ENCODE results near the gene MSRB2.

Gene MSRB2

DNA sequence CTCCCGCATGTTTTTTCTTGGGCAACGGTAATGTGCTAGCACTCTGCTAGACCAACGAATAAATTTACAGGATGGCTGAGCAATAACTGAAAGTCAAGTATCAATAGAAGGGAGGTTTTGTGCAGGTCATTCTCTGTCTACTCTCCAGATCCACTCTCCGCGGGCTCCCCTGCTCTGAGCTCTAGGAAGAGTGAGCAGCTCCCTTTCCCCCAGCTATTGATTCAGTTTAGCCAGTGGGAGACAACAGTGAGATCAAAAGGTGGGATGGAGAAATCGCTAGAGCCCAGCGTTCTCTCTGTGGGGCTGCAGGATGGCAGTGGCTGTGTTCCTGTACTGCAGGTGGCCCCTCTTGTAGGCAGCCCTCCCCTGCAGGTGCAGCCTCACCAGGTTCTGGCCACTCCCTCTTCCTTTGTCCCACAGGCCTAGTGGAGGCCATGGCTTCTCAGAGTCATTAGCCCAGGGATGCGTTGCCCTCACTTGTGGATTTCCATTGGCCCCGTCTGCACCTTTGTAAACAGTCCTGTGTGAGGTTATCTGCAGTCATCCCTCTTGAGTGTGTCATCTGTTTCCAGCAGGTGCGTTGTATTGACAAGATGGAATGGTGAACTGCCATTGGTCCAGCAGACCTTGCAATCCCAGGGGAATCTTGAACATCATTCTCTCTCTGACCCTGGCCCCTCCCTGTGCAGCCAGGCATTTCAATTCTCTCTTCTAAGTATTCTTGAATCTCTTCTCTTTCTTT, 11.1 kb downstream of the MSRB2 start:
- no peak overlapping the region for H2AFZ ChIP-seq (ENCODE audit: low read length)
- H3K27ac ChIP-seq (ENCODE audit: low read length): no peak overlapping the region
- H3K9me3 ChIP-seq (replicated peaks; ENCODE audit: insufficient read depth, low read length): no peaks in the 10 kb centered on the region
- H3K9me2 ChIP-seq (replicated peaks; ENCODE audit: insufficient read depth, low read length): no peaks in the 10 kb centered on the region
- H3K27me3 ChIP-seq (replicated peaks; ENCODE audit: insufficient read depth, low read length): no peaks in the 10 kb centered on the region
- DNase-seq: no peak
- no peaks in the 10 kb centered on the region for H3K4me1 ChIP-seq (ENCODE audit: low read length)
- no peak overlapping the region for H3K9ac ChIP-seq (ENCODE audit: low read length)
- TF ChIP-seq, protein P1, sequence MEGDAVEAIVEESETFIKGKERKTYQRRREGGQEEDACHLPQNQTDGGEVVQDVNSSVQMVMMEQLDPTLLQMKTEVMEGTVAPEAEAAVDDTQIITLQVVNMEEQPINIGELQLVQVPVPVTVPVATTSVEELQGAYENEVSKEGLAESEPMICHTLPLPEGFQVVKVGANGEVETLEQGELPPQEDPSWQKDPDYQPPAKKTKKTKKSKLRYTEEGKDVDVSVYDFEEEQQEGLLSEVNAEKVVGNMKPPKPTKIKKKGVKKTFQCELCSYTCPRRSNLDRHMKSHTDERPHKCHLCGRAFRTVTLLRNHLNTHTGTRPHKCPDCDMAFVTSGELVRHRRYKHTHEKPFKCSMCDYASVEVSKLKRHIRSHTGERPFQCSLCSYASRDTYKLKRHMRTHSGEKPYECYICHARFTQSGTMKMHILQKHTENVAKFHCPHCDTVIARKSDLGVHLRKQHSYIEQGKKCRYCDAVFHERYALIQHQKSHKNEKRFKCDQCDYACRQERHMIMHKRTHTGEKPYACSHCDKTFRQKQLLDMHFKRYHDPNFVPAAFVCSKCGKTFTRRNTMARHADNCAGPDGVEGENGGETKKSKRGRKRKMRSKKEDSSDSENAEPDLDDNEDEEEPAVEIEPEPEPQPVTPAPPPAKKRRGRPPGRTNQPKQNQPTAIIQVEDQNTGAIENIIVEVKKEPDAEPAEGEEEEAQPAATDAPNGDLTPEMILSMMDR (IDR thresholded peaks at IDR 0.05; ENCODE audit: low read length): no peak
- no peak for TF ChIP-seq EZH2phosphoT487 (IDR thresholded peaks at IDR 0.05; ENCODE audit: low read length)
- no peak for TF ChIP-seq EZH2 (optimal IDR thresholded peaks at IDR 0.05; ENCODE audit: low read depth, low read length)
- H4K20me1 ChIP-seq (ENCODE audit: insufficient read depth, low read length): no peaks in the 10 kb centered on the region
- no peaks in the 10 kb centered on the region for H3K36me3 ChIP-seq (replicated peaks; ENCODE audit: insufficient read depth, low read length)
- no peak overlapping the region for H3K4me2 ChIP-seq (ENCODE audit: low read depth, low read length)
- no peaks in the 10 kb centered on the region for H3F3A ChIP-seq (ENCODE audit: insufficient read depth, low read length)
- no peak overlapping the region for H3K4me3 ChIP-seq (ENCODE audit: low read length)
- H3K79me2 ChIP-seq (ENCODE audit: low read length): no peaks in the 10 kb centered on the region

DNA sequence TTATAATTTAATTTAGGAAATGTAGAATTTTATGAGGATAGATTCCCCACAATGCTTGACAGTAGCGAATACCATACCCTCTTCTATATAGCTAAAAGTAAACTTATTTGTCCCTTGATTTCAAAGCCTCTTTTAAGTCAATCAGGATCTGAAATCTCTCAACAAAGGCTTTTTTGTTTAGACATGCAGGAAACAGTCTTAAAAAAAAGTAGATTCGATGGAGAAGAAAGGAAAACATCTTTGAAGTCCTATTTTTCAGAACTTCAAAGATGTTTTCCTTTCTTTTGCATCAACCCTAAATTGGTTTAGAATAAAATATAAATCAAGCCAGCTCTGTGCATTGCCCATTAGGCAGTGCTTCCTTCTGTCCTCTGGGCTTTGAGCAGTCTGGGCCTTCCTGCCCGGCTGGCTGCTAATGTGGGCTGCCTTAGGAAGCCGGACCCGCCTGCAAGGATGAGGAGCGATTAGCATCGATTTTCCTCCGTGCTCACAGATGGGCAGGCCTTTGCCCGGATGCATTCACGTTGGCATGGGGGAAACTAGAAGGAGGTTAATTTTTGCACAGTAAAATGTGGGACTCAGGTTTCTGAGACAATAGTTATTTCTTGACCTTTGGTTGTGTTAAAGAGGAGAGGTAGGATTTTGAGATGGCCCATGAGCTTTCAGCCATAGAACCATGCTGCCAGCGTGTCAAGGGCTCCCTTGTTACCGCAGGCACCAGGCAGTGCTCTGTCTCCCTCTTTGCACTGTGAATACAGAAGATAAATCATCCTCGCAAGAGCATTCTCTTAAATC, 15.5 kb downstream of the MSRB2 start:
- no peaks in the 10 kb centered on the region for H3K9me2 ChIP-seq (replicated peaks; ENCODE audit: insufficient read depth, low read length)
- no peak overlapping the region for H3K4me3 ChIP-seq (ENCODE audit: low read length)
- no peaks in the 10 kb centered on the region for H3K4me1 ChIP-seq (ENCODE audit: low read length)
- no peak overlapping the region for H3K9ac ChIP-seq (ENCODE audit: low read length)
- no peak overlapping the region for H3K4me2 ChIP-seq (ENCODE audit: low read depth, low read length)
- no peaks in the 10 kb centered on the region for H3K27me3 ChIP-seq (replicated peaks; ENCODE audit: insufficient read depth, low read length)
- H2AFZ ChIP-seq (ENCODE audit: low read length): no peak overlapping the region
- no peaks in the 10 kb centered on the region for H4K20me1 ChIP-seq (ENCODE audit: insufficient read depth, low read length)
- H3K9me3 ChIP-seq (replicated peaks; ENCODE audit: insufficient read depth, low read length): no peaks in the 10 kb centered on the region
- no peak for DNase-seq
- H3F3A ChIP-seq (ENCODE audit: insufficient read depth, low read length): no peaks in the 10 kb centered on the region
- no peaks in the 10 kb centered on the region for H3K79me2 ChIP-seq (ENCODE audit: low read length)
- H3K36me3 ChIP-seq (replicated peaks; ENCODE audit: insufficient read depth, low read length): no peaks in the 10 kb centered on the region
- TF ChIP-seq EZH2 (optimal IDR thresholded peaks at IDR 0.05; ENCODE audit: low read depth, low read length): no peak
- TF ChIP-seq, protein P1 (IDR thresholded peaks at IDR 0.05; ENCODE audit: low read length): no peak
- TF ChIP-seq EZH2phosphoT487 (IDR thresholded peaks at IDR 0.05; ENCODE audit: low read length): no peak
- H3K27ac ChIP-seq (ENCODE audit: low read length): no peak overlapping the region

DNA sequence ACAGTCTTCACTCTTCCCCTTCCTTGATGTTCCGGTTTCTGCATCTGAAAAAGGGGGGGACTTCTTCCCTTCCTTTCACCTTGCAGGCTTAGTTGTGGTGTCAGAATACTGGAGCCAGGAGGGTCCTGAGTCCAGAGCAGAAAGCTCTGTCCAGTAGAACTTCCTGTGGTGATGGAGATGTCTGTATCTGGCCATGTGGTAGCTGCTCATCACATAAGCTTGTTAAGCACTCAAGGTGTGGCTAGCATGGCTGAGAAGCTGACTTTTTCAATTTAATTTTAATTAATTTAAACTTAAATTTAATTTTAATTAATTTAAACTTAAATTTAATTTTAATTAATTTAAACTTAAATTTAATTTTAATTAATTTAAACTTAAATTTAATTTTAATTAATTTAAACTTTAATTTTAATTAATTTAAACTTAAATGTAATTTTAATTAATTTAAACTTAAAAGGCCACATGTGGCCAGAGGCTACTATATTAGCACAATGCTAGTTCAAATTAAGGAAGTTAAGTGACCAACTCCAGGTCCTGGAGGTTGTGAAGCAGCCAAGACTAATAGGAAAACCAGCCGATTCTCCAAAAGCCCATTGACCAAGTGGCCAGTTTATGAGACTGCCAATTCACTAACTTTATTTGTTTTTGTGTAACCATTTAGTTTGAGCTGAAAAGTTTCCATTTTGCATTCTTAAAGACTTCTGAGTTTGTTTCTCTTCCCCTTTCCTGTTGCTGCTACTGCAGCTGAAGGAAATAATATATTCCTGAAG, 16.3 kb downstream of the MSRB2 start:
- no peak overlapping the region for H3K4me2 ChIP-seq (ENCODE audit: low read depth, low read length)
- no peaks in the 10 kb centered on the region for H3K27me3 ChIP-seq (replicated peaks; ENCODE audit: insufficient read depth, low read length)
- H3K4me1 ChIP-seq (ENCODE audit: low read length): no peaks in the 10 kb centered on the region
- no peaks in the 10 kb centered on the region for H4K20me1 ChIP-seq (ENCODE audit: insufficient read depth, low read length)
- H3K79me2 ChIP-seq (ENCODE audit: low read length): no peaks in the 10 kb centered on the region
- no peaks in the 10 kb centered on the region for H3K9me3 ChIP-seq (replicated peaks; ENCODE audit: insufficient read depth, low read length)
- no peaks in the 10 kb centered on the region for H3F3A ChIP-seq (ENCODE audit: insufficient read depth, low read length)
- no peak overlapping the region for H3K4me3 ChIP-seq (ENCODE audit: low read length)
- H3K27ac ChIP-seq (ENCODE audit: low read length): no peak overlapping the region
- DNase-seq: no peak
- no peak overlapping the region for H3K9ac ChIP-seq (ENCODE audit: low read length)
- no peaks in the 10 kb centered on the region for H3K36me3 ChIP-seq (replicated peaks; ENCODE audit: insufficient read depth, low read length)
- H2AFZ ChIP-seq (ENCODE audit: low read length): no peak overlapping the region
- TF ChIP-seq EZH2phosphoT487 (IDR thresholded peaks at IDR 0.05; ENCODE audit: low read length): no peak
- TF ChIP-seq, protein P1 (IDR thresholded peaks at IDR 0.05; ENCODE audit: low read length): no peak
- TF ChIP-seq EZH2 (optimal IDR thresholded peaks at IDR 0.05; ENCODE audit: low read depth, low read length): no peak
- no peaks in the 10 kb centered on the region for H3K9me2 ChIP-seq (replicated peaks; ENCODE audit: insufficient read depth, low read length)

Measured in MM.1S (cell line).